Measurements from ENCODE around the gene PTK7. TPM values are rescaled to one million over a fixed set of nuclear protein-coding genes. Genes with fewer than 3 reads are reported as not detected.

Gene PTK7
- total and polyA plus RNA-seq, 2 experiments from 2014 or later, result 46.1 to 147 TPM

GRCh38 chr6:43144879-43145278 is 68.8 kb downstream of the PTK7 start:
- H3F3A ChIP-seq (replicated peaks; ENCODE audit: low read depth), result no peaks in the 10 kb centered on the region
- ATAC-seq, result no peak
- no peak for DNase-seq (ENCODE audit: low spot score)
- no peaks in the 10 kb centered on the region for H3K9me2 ChIP-seq (ENCODE audit: insufficient read depth)
- Mint-ChIP-seq H3K27ac (no peak overlapping the region), H3K4me1 (peaks cover 23% of the 10 kb centered on the region), H3K36me3 (ENCODE audit: low read depth) (peaks cover 24% of the 10 kb centered on the region), H3K9me3 (no peaks in the 10 kb centered on the region), H3K27me3 (ENCODE audit: insufficient read depth, low read depth, poor library complexity) (peaks cover 22% of the 10 kb centered on the region), H3K4me3 (no peak overlapping the region)
- no peak for TF ChIP-seq ZNF331 (CRISPR knock-in tag; IDR thresholded peaks at IDR 0.05; ENCODE audit: low read depth)
- no peak for TF ChIP-seq REST (IDR thresholded peaks at IDR 0.05; ENCODE audit: unreplicated experiment)
- no peak for TF ChIP-seq POLR2AphosphoS5 (IDR thresholded peaks at IDR 0.05; ENCODE audit: low read depth)
- no peak for TF ChIP-seq CREB1 (CRISPR knock-in tag; IDR thresholded peaks at IDR 0.05; ENCODE audit: low read depth)
- no peak for TF ChIP-seq ZNF114 (CRISPR knock-in tag; IDR thresholded peaks at IDR 0.05)
- TF ChIP-seq EZH2 (IDR thresholded peaks at IDR 0.05; ENCODE audit: low read depth, unreplicated experiment), result no peak
- TF ChIP-seq ZNF462 (CRISPR knock-in tag; IDR thresholded peaks at IDR 0.05), result no peak
- TF ChIP-seq JUNB (IDR thresholded peaks at IDR 0.05; ENCODE audit: unreplicated experiment), result no peak
- no peak for TF ChIP-seq STAT1 (IDR thresholded peaks at IDR 0.05; ENCODE audit: unreplicated experiment)
- TF ChIP-seq NANOG (IDR thresholded peaks at IDR 0.05; ENCODE audit: borderline replicate concordance), result no peak
- TF ChIP-seq EZH2phosphoT487 (IDR thresholded peaks at IDR 0.05; ENCODE audit: unreplicated experiment), result no peak
- no peak for TF ChIP-seq CTCF (conservative IDR thresholded peaks at IDR 0.05; ENCODE audit: low read depth in 2 of 2)
- no peak for TF ChIP-seq ETS1 (IDR thresholded peaks at IDR 0.05)
- H3K36me3 ChIP-seq (ENCODE audit: insufficient read depth), result no peaks in the 10 kb centered on the region; the same call in 1 of the 2 replicates
- no peak overlapping the region for H3K27ac ChIP-seq (ENCODE audit: low read depth)
- no peak overlapping the region for H2AFZ ChIP-seq
- no peak overlapping the region for H3K4me2 ChIP-seq
- H3K4me1 ChIP-seq (ENCODE audit: insufficient read depth), result peaks cover 9% of the 10 kb centered on the region; the same call in 1 of the 2 replicates
- no peaks in the 10 kb centered on the region for H3K27me3 ChIP-seq (ENCODE audit: insufficient read depth)
- H4K20me1 ChIP-seq (replicated peaks; ENCODE audit: insufficient read depth), result no peaks in the 10 kb centered on the region; the same call in 1 of the 2 replicates
- H3K79me2 ChIP-seq (replicated peaks; ENCODE audit: insufficient read depth), result no peaks in the 10 kb centered on the region
- H3K4me3 ChIP-seq, result no peak overlapping the region

Data from GM23338 (cell line).